ENCODE measurements around the gene VAPB.

The VAPB gene, protein sequence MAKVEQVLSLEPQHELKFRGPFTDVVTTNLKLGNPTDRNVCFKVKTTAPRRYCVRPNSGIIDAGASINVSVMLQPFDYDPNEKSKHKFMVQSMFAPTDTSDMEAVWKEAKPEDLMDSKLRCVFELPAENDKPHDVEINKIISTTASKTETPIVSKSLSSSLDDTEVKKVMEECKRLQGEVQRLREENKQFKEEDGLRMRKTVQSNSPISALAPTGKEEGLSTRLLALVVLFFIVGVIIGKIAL

DNA sequence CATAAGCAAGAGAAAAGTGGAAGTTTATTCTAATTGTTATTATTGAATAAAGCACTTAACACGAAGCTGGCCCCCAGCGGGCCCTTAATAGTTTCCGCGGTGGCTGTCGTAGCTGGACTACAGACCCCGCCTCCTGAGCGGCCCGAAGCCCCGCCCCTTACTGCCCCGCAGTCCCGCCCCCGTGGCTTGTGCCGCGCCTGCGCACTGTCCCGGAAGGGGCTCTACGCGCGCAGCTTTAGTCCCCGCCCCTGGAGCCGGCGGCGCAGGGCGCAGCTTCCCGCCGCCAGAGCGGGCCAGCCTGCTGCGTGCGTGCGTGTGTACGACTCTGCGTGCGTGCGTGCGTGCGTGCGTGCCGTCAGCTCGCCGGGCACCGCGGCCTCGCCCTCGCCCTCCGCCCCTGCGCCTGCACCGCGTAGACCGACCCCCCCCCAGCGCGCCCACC, at the start of gene VAPB:
TSS of gene VAPB (plus strand) at position 348 of the 442 bp plus-strand sequence. CDS start 231 bp downstream, outside the sequence.
- Mint-ChIP-seq H3K4me3 (peak within 1 kb of the TSS; percentile 90), H3K27me3 (ENCODE audit: low read depth, poor library complexity) (peaks cover 13% of the 10 kb centered on the region), H3K4me1 (peaks cover 38% of the 10 kb centered on the region), H3K36me3 (ENCODE audit: low read depth) (peaks cover 37% of the 10 kb centered on the region), H3K27ac (peak within 1 kb of the TSS; percentile 91), H3K9me3 (peaks cover 14% of the 10 kb centered on the region)
- DNase-seq = peak; percentile 97
- TF ChIP-seq, protein P1, sequence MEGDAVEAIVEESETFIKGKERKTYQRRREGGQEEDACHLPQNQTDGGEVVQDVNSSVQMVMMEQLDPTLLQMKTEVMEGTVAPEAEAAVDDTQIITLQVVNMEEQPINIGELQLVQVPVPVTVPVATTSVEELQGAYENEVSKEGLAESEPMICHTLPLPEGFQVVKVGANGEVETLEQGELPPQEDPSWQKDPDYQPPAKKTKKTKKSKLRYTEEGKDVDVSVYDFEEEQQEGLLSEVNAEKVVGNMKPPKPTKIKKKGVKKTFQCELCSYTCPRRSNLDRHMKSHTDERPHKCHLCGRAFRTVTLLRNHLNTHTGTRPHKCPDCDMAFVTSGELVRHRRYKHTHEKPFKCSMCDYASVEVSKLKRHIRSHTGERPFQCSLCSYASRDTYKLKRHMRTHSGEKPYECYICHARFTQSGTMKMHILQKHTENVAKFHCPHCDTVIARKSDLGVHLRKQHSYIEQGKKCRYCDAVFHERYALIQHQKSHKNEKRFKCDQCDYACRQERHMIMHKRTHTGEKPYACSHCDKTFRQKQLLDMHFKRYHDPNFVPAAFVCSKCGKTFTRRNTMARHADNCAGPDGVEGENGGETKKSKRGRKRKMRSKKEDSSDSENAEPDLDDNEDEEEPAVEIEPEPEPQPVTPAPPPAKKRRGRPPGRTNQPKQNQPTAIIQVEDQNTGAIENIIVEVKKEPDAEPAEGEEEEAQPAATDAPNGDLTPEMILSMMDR (IDR thresholded peaks at IDR 0.05) = no peak

DNA sequence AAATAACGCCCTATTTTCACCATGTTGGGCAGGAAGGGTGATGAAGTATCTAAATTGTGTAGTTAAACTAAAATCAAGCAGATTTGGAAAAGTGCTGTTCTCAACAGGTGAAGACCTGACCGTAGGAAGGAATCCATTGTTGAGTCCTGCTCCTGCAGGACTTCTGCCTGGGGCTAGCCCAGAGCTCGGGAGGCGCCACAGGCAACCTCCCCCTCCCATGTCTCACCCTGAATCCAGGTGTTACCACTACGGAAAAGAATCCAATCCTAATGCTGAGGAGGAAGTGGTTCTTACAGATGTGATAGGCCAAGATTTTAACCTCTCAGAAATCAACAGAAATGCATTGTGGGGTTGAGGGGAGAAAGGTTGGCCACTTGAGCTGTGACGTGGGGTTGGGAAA, 49.3 kb upstream of the VAPB start:
- no peak overlapping the region for H3K27ac Mint-ChIP-seq
- H3K4me3 Mint-ChIP-seq = no peak overlapping the region
- no peak for DNase-seq
- H3K27me3 Mint-ChIP-seq (ENCODE audit: low read depth, poor library complexity) = no peaks in the 10 kb centered on the region
- H3K4me1 Mint-ChIP-seq = peaks cover 7% of the 10 kb centered on the region
- peaks cover 34% of the 10 kb centered on the region for H3K36me3 Mint-ChIP-seq (ENCODE audit: low read depth)
- no peaks in the 10 kb centered on the region for H3K9me3 Mint-ChIP-seq
- TF ChIP-seq, protein P1 (IDR thresholded peaks at IDR 0.05) = no peak

DNA sequence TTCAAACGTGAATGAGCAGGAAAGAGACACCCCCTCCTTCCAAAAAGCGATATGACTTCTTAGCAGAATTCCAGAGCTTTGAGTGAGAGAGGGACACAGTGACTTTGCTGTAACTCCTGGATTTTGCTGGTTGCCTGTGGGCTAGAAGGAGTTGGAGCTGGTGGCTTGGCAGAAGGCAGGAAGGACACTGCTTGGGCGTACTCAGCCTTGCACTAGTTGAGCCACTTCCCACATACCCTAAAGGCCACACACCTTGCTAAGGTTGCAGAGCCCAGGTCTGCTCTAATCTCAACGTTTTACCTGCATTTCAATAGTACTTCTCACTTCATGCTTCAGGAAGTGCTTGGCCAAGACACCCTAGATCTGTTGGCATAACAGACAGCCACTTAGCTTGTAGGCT, 48.9 kb upstream of the VAPB start:
- Mint-ChIP-seq H3K27me3 (ENCODE audit: low read depth, poor library complexity) (no peaks in the 10 kb centered on the region), H3K9me3 (no peaks in the 10 kb centered on the region), H3K27ac (no peak overlapping the region), H3K4me1 (peaks cover 7% of the 10 kb centered on the region), H3K36me3 (ENCODE audit: low read depth) (peaks cover 32% of the 10 kb centered on the region), H3K4me3 (no peak overlapping the region)
- TF ChIP-seq, protein P1 (IDR thresholded peaks at IDR 0.05) = no peak
- no peak for DNase-seq

DNA sequence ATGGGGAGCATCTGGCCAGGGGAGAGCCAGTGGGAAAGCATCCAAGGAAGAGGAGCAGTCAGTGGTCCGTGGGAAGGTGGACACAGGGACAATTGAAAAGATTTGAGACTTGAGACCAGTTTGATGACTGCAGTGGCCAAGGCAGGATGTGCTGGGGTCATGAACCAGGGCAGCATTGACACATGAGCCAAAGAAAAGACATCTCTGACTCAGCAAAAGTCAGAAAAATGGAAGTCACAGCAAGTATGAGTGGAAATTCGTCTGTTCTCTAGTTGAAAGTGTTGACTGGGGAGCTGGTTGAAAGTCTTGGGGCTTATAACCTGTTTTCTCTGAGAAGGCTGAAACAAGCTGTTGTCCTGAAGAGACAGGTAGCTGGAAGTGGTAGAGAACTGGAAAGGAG, 48.2 kb upstream of the VAPB start:
- no peak overlapping the region for H3K27ac Mint-ChIP-seq
- H3K36me3 Mint-ChIP-seq (ENCODE audit: low read depth) = peaks cover 37% of the 10 kb centered on the region
- TF ChIP-seq, protein P1 (IDR thresholded peaks at IDR 0.05) = no peak
- H3K4me3 Mint-ChIP-seq = no peak overlapping the region
- no peaks in the 10 kb centered on the region for H3K27me3 Mint-ChIP-seq (ENCODE audit: low read depth, poor library complexity)
- no peak for DNase-seq
- no peaks in the 10 kb centered on the region for H3K9me3 Mint-ChIP-seq
- H3K4me1 Mint-ChIP-seq = peaks cover 7% of the 10 kb centered on the region

DNA sequence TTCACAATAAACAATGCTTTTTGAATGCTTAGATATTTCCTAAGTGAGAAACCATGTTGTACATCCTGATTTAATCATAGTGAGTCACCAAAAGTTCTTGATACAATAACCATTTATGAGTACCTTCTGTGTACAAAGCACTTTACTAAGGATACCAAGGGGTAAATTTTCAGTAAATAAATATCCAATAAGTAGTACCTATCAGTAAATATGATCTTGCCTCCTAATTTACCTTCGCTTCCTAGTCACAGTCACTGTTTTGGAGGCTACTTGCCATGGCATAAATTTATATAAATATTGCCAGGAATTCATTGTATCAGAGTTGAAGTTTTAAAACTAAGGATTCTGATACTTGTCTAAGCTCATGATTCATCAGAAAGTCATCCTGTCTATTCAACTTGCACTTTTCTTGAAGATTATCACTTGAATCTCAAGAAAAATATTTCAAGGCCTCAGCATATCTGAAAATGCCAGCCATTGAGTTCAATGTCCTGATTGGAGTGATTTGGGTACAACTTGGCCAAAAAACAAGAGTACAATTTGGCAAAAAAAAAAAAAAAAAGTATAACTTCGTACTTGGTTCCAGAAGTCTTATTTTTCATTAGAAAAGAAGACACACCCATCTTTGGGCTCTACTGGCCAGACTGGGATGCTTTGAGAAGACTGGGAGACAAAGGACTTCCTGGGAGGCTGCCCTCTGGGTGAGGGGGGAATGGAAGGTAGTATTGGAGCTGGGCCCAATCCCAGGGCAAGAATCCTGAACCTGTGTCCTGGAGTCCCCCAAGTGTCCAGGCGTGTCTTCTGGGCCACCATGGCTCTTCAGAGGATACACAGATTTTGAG, 46.7 kb upstream of the VAPB start:
- no peak overlapping the region for H3K27ac Mint-ChIP-seq
- H3K27me3 Mint-ChIP-seq (ENCODE audit: low read depth, poor library complexity) = no peaks in the 10 kb centered on the region
- no peak overlapping the region for H3K4me3 Mint-ChIP-seq
- no peaks in the 10 kb centered on the region for H3K9me3 Mint-ChIP-seq
- DNase-seq = no peak
- peaks cover 48% of the 10 kb centered on the region for H3K36me3 Mint-ChIP-seq (ENCODE audit: low read depth)
- TF ChIP-seq, protein P1 (IDR thresholded peaks at IDR 0.05) = no peak
- H3K4me1 Mint-ChIP-seq = peaks cover 7% of the 10 kb centered on the region
